Muscle layer of colon (tissue), 2 donors: ENCODE measurements around the gene ZBTB12.

Experiments used
- H3K27ac ChIP-seq: one replicate; pipeline ENCODE4 v1.7.0; 2013; ENCODE audit warnings: low read depth, mild to moderate bottlenecking, low read length, moderate library complexity
- H3K27me3 ChIP-seq, 2 donors: one replicate each; pipeline ENCODE4 v1.7.0; 2013; ENCODE audit warnings: low read length in 2 of 2, mild to moderate bottlenecking in 2 of 2; ENCODE audit not compliant: insufficient read depth in 2 of 2, control insufficient read depth in 1 of 2
- H3K36me3 ChIP-seq: one replicate; pipeline ENCODE4 v1.7.0; 2013; ENCODE audit warnings: mild to moderate bottlenecking, low read length; ENCODE audit not compliant: insufficient read depth
- H3K4me1 ChIP-seq: one replicate; pipeline ENCODE4 v1.7.0; 2013; ENCODE audit warnings: mild to moderate bottlenecking, low read length; ENCODE audit not compliant: insufficient read depth
- H3K4me3 ChIP-seq, 2 donors: one replicate each; pipeline ENCODE4 v1.7.0; 2013; ENCODE audit warnings: low read length in 2 of 2, low read depth in 1 of 2, mild to moderate bottlenecking in 1 of 2, moderate library complexity in 1 of 2
- H3K9ac ChIP-seq: one replicate; pipeline ENCODE4 v1.7.0; 2013; ENCODE audit warnings: low read length
- H3K9me3 ChIP-seq: one replicate; pipeline ENCODE4 v1.7.0; 2013; ENCODE audit warnings: mild to moderate bottlenecking, low read length
- donor health status: abdominal sarcoma.
- donor health status: Adenocarcinoma of cecum.

The ZBTB12 gene

DNA sequence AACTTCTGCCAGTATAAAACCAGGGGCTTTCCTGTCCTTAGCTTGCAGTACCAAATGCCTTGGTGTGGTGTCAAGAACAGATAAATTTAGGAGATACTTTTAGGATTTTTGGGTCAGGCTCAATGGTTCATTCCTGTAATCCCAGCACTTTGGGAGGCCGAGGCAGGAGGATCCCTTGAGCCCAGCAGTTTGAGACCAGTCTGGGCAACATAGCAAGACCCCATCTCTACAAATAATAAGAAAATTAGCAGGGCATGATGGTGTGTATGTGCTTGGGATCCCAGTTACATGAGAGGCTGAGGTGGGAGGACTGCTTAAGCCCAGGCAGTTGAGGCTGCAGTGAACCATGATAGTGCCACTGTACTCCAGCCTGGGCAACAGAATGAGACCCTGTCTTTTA is 3.2 kb upstream of the ZBTB12 start:
- Histone ChIP-seq H3K9me3 (no peaks in the 10 kb centered on the region), H3K36me3 (no peaks in the 10 kb centered on the region), H3K4me1 (peaks cover 19% of the 10 kb centered on the region), H3K9ac (no peak overlapping the region), H3K27me3 (no peaks in the 10 kb centered on the region), H3K27ac (no peak overlapping the region), H3K4me3 (no peak overlapping the region)

DNA sequence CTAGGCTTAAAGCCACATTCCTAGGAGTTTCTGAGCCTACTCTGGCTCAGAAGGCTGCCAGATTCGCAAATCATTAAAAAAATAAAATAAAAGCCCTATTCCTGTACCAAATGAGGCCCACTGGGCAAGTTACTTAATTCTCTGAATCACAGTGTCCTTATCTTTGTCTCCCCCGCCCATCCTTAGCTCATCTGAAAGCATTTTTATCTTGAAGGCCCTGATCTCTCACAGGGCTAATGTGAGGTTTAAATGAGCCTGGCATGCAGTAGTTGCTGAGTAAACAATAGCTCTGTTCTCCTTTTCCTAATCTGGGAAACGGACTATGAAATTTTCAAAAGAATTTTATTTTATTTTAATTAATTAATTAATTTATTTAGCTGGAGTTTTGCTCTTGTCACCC is 2.1 kb upstream of the ZBTB12 start:
- H3K4me1 ChIP-seq, result peaks cover 26% of the 10 kb centered on the region
- no peaks in the 10 kb centered on the region for H3K36me3 ChIP-seq
- H3K27me3 ChIP-seq, result no peaks in the 10 kb centered on the region
- H3K27ac ChIP-seq, result peak overlapping the region; percentile 93
- H3K9me3 ChIP-seq, result no peaks in the 10 kb centered on the region
- H3K9ac ChIP-seq, result no peak overlapping the region
- H3K4me3 ChIP-seq, result no peak overlapping the region

DNA sequence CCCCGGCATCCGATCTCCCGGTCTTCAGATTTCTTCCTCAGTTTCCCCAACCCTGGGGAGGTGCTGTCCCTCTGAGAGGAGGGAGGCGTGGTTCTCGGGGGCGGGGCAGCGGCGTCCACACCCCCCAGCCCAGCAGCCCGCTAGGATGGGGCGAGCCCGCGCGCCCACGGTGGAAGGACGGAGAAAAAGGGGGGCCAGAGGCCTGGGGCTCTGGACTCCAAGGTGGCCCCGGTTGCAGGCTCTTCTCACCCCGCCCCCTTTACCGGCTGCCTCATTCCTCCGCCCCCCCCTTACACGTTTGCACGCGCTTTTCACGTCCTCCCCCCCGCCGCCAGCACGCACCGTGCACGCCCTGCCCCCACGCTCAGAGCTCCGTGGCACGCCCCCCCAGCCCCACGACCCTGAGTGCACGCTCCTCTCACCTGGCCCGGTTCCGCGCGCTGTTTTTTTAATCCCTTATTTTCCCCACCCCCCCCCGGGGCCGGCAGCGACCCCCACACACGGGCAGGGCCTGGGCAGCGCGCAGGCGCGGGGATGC is 402 bp downstream of the ZBTB12 start:
- no peaks in the 10 kb centered on the region for H3K9me3 ChIP-seq
- no peak overlapping the region for H3K9ac ChIP-seq
- no peaks in the 10 kb centered on the region for H3K36me3 ChIP-seq
- H3K27ac ChIP-seq, result peak overlapping the region; percentile 80
- H3K4me3 ChIP-seq, result peak overlapping the region; percentile 75 to 93
- peaks cover 35% of the 10 kb centered on the region for H3K4me1 ChIP-seq
- no peaks in the 10 kb centered on the region for H3K27me3 ChIP-seq

DNA sequence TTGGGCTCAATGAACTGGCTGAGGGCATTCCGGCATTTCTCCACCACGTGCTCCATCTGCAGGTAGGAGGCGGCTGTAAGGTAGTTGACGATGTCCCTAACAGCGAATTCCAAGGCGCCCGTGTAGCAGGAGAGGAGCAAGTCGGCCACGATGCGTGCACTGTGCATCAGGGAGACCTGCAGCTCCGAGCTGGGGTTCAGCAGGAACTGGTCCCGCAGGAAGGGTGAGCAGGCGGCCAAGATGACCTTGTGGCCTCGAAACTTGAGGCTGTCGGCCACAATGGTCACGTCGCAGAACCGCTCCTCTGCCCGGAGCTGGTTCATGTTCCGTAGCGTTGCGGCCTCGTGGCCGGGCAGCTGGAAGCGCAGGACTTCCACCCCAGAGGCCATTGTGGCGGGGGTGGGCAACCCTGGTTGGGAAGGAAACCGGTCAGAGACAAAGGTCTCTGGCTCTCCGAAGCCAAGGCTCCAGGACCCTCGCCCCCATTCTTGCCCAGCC is 920 bp downstream of the ZBTB12 start:
- peaks cover 40% of the 10 kb centered on the region for H3K4me1 ChIP-seq

DNA sequence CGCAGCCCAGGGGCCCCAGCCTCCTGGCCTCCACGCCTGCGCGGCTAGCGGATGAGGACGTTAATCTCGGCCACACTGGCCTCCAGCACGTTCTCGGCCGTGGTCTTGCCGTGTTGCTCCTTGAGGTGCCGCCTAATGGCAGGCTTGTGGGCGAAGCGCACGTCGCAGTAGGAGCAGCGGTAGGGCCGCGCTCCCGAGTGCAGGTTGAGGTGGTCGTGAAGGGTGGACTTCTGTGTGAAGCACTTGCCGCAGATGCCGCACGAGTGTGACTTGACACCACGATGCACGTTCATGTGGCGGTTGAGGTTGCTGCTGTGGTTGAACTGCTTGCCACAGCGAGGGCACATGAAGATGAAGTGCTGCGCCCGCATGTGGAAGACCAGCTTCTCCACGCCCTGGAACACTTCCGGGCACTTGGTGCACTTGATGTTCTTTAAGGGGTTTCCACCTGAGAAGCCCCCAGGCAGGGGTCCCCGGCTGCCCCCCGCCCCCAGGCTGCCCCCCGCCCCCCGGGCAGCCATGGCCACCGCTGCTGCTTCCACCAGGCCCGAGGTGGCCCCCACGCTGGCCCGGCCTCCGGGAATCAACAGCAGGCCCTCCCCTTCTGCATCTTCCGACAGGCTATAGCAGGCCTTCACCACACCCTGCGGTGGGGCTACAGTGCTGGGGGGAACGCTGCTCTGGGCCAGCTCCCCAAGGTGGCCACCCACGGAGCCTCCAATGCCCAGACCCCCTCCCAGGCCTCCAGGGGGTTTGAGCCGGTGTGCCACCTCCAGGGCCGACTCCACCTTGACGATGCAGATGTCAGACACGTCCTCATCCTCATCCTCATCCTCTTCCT is 1.8 kb downstream of the ZBTB12 start:
- Histone ChIP-seq H3K36me3 (peaks cover 7% of the 10 kb centered on the region), H3K27me3 (no peaks in the 10 kb centered on the region), H3K27ac (no peak overlapping the region), H3K4me3 (no peak overlapping the region), H3K4me1 (peaks cover 40% of the 10 kb centered on the region), H3K9me3 (no peaks in the 10 kb centered on the region), H3K9ac (no peak overlapping the region)

More for the DNA sequence above, 920 bp downstream of the ZBTB12 start:
- H3K27ac ChIP-seq, result peak overlapping the region; percentile 80
- H3K36me3 ChIP-seq, result peaks cover 4% of the 10 kb centered on the region
- H3K9ac ChIP-seq, result no peak overlapping the region
- H3K4me3 ChIP-seq, result peak overlapping the region; percentile 75 to 93
- H3K9me3 ChIP-seq, result no peaks in the 10 kb centered on the region
- H3K27me3 ChIP-seq, result no peaks in the 10 kb centered on the region

DNA sequence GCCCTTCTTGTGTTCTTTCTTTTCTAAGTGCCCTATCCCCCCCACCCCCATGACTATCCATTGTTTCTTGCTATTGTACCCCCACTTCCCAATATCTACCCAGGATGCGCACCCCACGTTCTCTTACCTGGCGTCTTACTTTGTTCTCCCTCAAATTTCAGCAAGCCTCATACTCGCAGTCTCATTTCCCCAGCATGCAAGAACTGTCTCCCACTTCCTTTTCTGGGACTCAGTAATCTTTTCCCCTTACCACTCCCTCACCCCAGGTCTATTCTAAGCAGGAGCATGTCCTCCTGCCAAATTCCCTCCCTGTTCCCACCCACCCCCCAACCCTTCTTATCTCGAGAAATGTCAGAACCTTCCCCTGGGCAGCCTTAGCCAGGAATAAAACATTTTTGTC is 2.7 kb downstream of the ZBTB12 start:
- Histone ChIP-seq H3K4me1 (peaks cover 40% of the 10 kb centered on the region), H3K27ac (no peak overlapping the region), H3K4me3 (no peak overlapping the region)

DNA sequence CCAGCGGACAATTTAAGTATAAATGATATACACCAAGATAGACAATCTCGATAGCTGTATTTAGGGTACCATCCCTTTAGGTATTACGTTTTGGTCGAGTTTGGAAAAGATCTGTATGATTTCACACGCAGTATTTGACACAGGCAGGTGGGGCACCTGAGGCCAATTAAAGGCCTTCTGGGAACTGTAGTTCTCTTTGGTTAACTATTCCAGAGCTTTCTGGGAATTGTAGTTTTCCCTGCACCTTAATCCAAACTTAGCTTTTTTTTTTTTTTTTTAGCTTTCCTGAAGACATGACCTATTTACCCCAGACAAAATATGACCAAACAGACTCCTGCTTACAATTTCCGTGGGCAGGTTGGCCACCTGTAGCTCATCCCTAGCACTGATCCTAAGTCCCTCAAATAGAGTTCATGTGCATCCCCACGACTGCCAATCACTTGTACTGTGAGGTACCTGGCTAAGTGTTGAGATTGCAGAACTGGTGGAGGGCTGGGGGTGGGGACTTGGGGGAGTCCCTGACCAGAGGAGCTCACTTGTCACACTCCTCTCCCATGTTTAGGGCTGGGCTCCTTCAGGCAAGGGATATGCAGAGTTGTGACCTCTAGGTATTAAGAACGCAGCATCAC is 3.4 kb downstream of the ZBTB12 start:
- Histone ChIP-seq H3K27me3 (no peaks in the 10 kb centered on the region), H3K36me3 (peaks cover 7% of the 10 kb centered on the region), H3K4me3 (peak overlapping the region; percentile 72 to 85), H3K27ac (peak overlapping the region; percentile 96), H3K9ac (peak overlapping the region; percentile 85), H3K9me3 (no peaks in the 10 kb centered on the region), H3K4me1 (peaks cover 37% of the 10 kb centered on the region)

More for the DNA sequence above, 2.7 kb downstream of the ZBTB12 start:
- no peaks in the 10 kb centered on the region for H3K9me3 ChIP-seq
- H3K9ac ChIP-seq, result no peak overlapping the region
- peaks cover 7% of the 10 kb centered on the region for H3K36me3 ChIP-seq
- no peaks in the 10 kb centered on the region for H3K27me3 ChIP-seq

DNA sequence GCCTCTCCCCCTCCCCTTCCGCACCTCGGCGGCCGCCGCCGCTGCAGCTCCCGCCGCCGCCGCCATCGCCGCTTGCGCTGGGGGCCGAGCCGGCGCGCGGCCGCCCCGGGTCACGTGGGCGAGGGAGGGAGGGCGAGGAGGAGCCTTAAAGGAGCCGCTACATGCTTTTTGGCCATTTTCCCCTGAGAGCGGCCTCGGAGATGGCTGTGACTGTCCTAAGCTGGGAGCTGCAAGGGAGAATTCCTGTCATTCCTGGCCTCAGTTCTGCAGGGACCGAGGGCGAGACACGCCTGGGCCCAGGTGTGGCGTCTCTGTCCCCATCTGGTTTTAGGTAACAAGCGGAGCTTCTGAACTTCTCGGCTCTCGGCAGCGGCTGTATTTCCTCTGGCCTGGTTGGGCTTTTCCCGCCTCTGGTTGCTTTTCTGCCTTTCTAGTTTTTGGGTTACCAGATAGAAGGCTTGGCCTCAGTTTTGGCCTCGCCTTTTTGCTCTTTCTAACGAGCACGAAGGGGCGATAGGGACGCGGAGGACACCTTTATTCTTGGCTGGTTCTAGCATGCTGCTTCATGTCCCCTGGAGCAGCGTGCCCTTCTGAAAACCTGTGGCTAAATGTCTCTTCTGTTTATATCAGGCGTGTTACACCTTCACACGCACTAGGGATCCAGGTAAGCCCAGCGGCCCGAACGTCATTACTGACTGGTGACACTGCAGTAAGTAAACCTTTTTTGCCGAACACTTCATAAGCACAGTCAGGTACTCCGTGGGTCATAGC is 4.1 kb downstream of the ZBTB12 start, which contains the start of gene EHMT2:
Gene EHMT2, minus strand, starts transcription at position 87 of the 771 bp plus-strand sequence. Its CDS starts 21 bp downstream, at position 66.
- Histone ChIP-seq H3K4me3 (peak within 1 kb of the TSS; percentile 72 to 85), H3K9ac (peak within 1 kb of the TSS; percentile 85), H3K4me1 (peaks cover 33% of the 10 kb centered on the region), H3K27ac (peak within 1 kb of the TSS; percentile 96), H3K36me3 (peaks cover 7% of the 10 kb centered on the region), H3K27me3 (no peaks in the 10 kb centered on the region), H3K9me3 (no peaks in the 10 kb centered on the region)

DNA sequence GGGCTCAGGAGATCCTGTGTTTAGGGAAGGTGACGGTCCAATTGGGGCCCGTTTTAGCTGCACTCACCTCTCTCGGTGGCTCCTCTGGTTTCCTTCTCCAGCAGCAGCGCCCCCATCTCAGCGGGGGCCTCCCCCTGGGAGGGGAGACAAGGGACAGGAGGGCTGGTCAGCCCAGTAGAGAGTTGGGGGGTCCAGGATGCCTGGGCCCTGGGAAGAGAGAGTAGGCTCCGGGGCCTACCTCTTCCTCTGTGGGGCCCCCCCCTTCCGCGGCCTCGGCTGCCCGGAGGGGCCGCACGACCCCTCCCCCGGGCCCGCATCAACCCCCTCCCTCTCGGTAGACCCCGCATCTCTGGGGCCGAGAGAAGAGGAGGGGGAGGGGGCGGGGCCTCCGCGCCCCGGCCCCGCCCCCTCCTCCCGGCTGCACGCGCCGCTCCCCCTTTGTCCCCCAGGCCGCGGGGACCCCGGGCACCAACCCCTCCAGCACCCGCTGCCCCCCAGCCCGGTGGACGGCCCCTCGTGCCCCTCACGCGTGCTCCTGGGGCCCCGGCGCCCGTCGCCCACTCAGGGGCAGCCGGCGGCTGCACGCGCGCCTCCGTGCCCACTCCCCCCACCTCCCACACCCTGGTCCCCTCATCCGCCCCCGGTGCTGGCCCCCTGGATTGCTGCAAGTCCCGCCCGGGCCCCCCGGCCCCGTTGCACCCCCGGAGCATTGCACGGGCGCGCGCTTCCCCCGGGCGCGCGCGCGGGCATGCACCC is 4.9 kb downstream of the ZBTB12 start:
- Histone ChIP-seq H3K4me1 (peaks cover 29% of the 10 kb centered on the region), H3K9ac (peak overlapping the region; percentile 13), H3K27ac (peak overlapping the region; percentile 82), H3K4me3 (peak overlapping the region; percentile 26 to 72), H3K9me3 (no peaks in the 10 kb centered on the region), H3K27me3 (no peaks in the 10 kb centered on the region), H3K36me3 (peaks cover 14% of the 10 kb centered on the region)

DNA sequence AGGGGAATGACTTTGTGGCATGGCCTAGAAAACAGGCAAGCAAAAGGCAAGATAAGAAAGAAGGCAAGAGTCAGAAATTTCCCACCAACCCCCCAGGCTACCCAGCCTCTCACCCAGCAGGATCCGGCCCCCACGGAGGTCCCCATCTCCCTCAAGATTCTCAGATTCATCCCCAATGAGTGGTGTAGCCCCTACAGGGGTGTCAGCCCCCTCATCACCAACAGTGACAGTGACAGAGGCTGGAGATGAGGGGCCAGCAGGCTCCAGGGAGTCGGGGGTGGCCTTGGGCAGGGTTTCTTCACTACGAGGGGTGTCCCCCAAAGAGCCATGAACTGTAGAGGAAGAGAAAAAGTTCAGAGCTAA is 5.4 kb downstream of the ZBTB12 start:
- peak overlapping the region; percentile 13 for H3K9ac ChIP-seq
- H3K27me3 ChIP-seq, result no peaks in the 10 kb centered on the region
- peak overlapping the region; percentile 82 for H3K27ac ChIP-seq
- peak overlapping the region; percentile 26 to 72 for H3K4me3 ChIP-seq
- H3K36me3 ChIP-seq, result peaks cover 14% of the 10 kb centered on the region
- H3K9me3 ChIP-seq, result no peaks in the 10 kb centered on the region
- peaks cover 29% of the 10 kb centered on the region for H3K4me1 ChIP-seq
